Activated CD4-positive, alpha-beta T cell treated with anti-CD3 and anti-CD28 coated beads for 48 hours (primary cell): ENCODE results near the gene NDUFC1.
"Not testable (repeated sequence)": the region's sequence is repeated elsewhere in the genome, so short reads cannot be mapped to it uniquely, and the experiment has no call there.

Experiments
- DNase-seq: peaks from one replicate; pipeline ENCODE4 v3.0.0-alpha.2; 2020

NDUFC1 gene

GRCh38 chr4:139295942-139296299 lies 6.4 kb downstream of the NDUFC1 start:
- no peak for DNase-seq

GRCh38 chr4:139295206-139295941 lies 6.9 kb downstream of the NDUFC1 start:
- DNase-seq, result peak; percentile 99

- DNase-seq, result no peak
Observed at GRCh38 chr4:139286186-139286698, 16.0 kb downstream of the NDUFC1 start.

- DNase-seq, result no peak
Observed at GRCh38 chr4:139282721-139283075, 19.6 kb downstream of the NDUFC1 start.

GRCh38 chr4:139282065-139282720 lies 20.1 kb downstream of the NDUFC1 start:
- no peak for DNase-seq

- DNase-seq, result peak; percentile 42
Observed at GRCh38 chr4:139279760-139280620, 22.3 kb downstream of the NDUFC1 start, which contains the start of gene MGARP. MGARP (minus strand) TSS chr4:139280225; CDS start chr4:139280158, 67 bp downstream.

GRCh38 chr4:139278912-139279759 lies 23.1 kb downstream of the NDUFC1 start:
- no peak for DNase-seq

- no peak for DNase-seq
Observed at GRCh38 chr4:139278485-139278884, 23.8 kb downstream of the NDUFC1 start.

- no peak for DNase-seq
Observed at GRCh38 chr4:139275281-139275735, 27.0 kb downstream of the NDUFC1 start.

GRCh38 chr4:139274790-139275189 lies 27.5 kb downstream of the NDUFC1 start:
- no peak for DNase-seq

GRCh38 chr4:139273835-139274234 lies 28.4 kb downstream of the NDUFC1 start:
- no peak for DNase-seq

- no peak for DNase-seq
Observed at GRCh38 chr4:139267301-139267700, 35.0 kb downstream of the NDUFC1 start.

GRCh38 chr4:139266583-139267257 lies 35.6 kb downstream of the NDUFC1 start:
- DNase-seq, result peak; percentile 90

GRCh38 chr4:139266208-139266582 lies 36.1 kb downstream of the NDUFC1 start:
- no peak for DNase-seq

- DNase-seq, result no peak
Observed at GRCh38 chr4:139265654-139266053, 36.6 kb downstream of the NDUFC1 start.

GRCh38 chr4:139256349-139256748 lies 45.9 kb downstream of the NDUFC1 start:
- no peak for DNase-seq

GRCh38 chr4:139255581-139255980 lies 46.7 kb downstream of the NDUFC1 start:
- DNase-seq, result not testable (repeated sequence)

GRCh38 chr4:139253713-139254112 lies 48.6 kb downstream of the NDUFC1 start:
- DNase-seq, result no peak

- DNase-seq, result no peak
Observed at GRCh38 chr4:139253046-139253445, 49.2 kb downstream of the NDUFC1 start.

GRCh38 chr4:139247700-139248238 lies 54.5 kb downstream of the NDUFC1 start:
- no peak for DNase-seq

GRCh38 chr4:139247241-139247640 lies 55.0 kb downstream of the NDUFC1 start:
- no peak for DNase-seq
